Measurements from ENCODE around the gene MARVELD1. TPM values are rescaled to one million over a fixed set of nuclear protein-coding genes. Genes with fewer than 3 reads are reported as not detected.

Gene MARVELD1
- total and polyA plus RNA-seq, 3 donors from 2014 or later = 8.7 to 21.9 (median 13.6) TPM

DNA sequence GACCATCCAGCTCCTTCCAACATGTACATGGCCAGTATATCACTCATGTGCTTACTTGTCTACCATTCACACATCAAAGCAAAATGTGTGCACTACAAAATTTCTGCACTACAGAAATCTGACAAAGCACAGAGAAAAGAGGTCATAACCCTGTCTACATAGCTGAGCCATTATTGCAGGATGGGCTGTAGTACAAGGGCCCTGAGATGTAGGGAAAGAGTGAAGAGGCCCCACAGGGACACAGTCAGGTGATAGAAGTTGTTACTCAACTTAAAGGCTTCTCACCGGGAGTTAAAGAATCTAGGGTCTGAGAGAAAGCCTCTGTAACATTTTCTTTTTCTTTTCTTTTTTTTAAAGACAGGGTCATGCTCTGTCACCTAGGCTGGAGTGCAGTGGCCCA lies 44.0 kb upstream of the MARVELD1 start:
- H3K4me1 ChIP-seq = peaks cover 13% of the 10 kb centered on the region
- DNase-seq = no peak
- 70 to 93% methylated on average over 1 of the region's 1 CpG for WGBS, 2 donors
- H3K9me3 ChIP-seq = no peaks in the 10 kb centered on the region
- H3K27me3 ChIP-seq = no peaks in the 10 kb centered on the region
- TF ChIP-seq, protein P1, sequence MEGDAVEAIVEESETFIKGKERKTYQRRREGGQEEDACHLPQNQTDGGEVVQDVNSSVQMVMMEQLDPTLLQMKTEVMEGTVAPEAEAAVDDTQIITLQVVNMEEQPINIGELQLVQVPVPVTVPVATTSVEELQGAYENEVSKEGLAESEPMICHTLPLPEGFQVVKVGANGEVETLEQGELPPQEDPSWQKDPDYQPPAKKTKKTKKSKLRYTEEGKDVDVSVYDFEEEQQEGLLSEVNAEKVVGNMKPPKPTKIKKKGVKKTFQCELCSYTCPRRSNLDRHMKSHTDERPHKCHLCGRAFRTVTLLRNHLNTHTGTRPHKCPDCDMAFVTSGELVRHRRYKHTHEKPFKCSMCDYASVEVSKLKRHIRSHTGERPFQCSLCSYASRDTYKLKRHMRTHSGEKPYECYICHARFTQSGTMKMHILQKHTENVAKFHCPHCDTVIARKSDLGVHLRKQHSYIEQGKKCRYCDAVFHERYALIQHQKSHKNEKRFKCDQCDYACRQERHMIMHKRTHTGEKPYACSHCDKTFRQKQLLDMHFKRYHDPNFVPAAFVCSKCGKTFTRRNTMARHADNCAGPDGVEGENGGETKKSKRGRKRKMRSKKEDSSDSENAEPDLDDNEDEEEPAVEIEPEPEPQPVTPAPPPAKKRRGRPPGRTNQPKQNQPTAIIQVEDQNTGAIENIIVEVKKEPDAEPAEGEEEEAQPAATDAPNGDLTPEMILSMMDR (IDR thresholded peaks at IDR 0.05) = no peak
- no peak for TF ChIP-seq POLR2A (IDR thresholded peaks at IDR 0.05)
- H3K36me3 ChIP-seq (ENCODE audit: low read depth, missing control alignments) = no peaks in the 10 kb centered on the region
- intact Hi-C loops (cut with DNase I; ENCODE audit: low total_unique reads) = no loop called here
- no peak overlapping the region for H3K4me3 ChIP-seq
- no peak overlapping the region for H3K27ac ChIP-seq

DNA sequence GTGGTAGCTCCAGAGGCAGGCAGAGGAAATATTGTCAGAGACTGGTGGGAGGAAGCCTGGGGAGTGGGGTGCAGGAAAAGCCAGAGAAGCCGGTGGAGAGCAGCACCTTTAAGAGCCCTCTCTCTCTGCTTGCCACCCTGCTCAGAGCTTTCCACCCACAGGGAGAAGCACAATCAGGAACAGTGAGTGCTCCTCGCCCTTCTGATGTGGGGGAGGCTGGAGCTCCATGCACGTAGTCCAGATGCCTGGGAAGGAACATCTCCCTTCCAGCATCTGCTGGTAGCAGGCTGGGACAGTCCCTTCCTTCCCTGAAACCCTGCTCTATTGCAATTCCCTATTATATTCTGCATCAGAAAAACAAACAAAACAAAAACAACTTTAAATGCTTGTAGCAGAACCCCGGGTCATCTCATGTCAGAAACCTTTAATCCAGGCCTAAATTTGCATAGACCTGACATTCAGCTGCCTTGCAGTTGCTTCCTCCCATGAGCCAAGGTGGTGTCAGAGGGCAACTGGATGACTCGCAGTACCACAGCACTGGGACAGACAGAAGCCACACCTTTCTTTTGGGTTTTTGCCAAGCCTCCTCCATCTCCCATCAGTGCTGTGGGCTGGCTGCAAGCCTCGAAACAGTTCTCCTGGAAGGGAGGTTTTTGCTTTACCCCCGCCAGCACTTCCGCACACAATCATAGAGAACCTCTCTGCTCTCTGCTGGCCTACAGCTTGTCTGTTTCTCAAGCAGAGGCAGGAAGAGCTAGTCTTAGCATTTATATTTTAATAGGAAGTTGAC lies 39.6 kb upstream of the MARVELD1 start:
- TF ChIP-seq, protein P1 (IDR thresholded peaks at IDR 0.05) = no peak
- no peak for TF ChIP-seq POLR2A (IDR thresholded peaks at IDR 0.05)
- no peaks in the 10 kb centered on the region for H3K9me3 ChIP-seq
- intact Hi-C loops (cut with DNase I; ENCODE audit: low total_unique reads) = no loop called here
- peak overlapping the region; percentile 77 to 86 for H3K27ac ChIP-seq
- H3K4me1 ChIP-seq = peaks cover 25% of the 10 kb centered on the region
- no peak overlapping the region for H3K4me3 ChIP-seq
- DNase-seq = peak; percentile 86
- WGBS, 2 donors = 28 to 35% methylated on average over 7 to 8 of the region's 8 CpGs
- H3K27me3 ChIP-seq = no peaks in the 10 kb centered on the region
- no peaks in the 10 kb centered on the region for H3K36me3 ChIP-seq (ENCODE audit: low read depth, missing control alignments)

DNA sequence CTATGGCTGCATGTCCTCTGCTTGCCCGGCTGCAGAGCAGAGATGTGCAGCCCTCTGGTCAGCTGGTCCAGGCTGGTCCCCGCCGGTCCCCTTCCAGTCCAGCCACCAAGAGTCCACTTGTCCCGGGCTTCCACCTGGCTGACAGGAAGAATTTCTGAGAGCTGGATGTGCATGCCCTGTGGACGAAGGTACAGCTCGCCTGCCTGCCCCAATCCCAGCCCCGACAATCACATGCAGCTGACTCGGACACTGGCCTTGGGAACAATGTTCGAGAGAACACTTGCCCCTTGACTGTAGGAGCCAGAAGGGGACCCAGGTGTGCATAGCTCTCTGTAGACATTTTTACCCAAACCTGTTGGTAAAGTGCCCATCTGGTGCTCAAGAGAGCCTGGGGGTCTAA lies 38.3 kb upstream of the MARVELD1 start:
- Histone ChIP-seq H3K36me3 (ENCODE audit: low read depth, missing control alignments) (no peaks in the 10 kb centered on the region), H3K4me1 (peaks cover 25% of the 10 kb centered on the region), H3K27me3 (no peaks in the 10 kb centered on the region), H3K9me3 (no peaks in the 10 kb centered on the region), H3K27ac (peak overlapping the region; percentile 75 to 77), H3K4me3 (no peak overlapping the region)
- no peak for DNase-seq
- 64 to 80% methylated on average over 8 to 9 of the region's 9 CpGs for WGBS, 2 donors
- intact Hi-C loops (cut with DNase I; ENCODE audit: low total_unique reads) = no loop called here
- no peak for TF ChIP-seq POLR2A (IDR thresholded peaks at IDR 0.05)
- TF ChIP-seq, protein P1 (IDR thresholded peaks at IDR 0.05) = no peak

DNA sequence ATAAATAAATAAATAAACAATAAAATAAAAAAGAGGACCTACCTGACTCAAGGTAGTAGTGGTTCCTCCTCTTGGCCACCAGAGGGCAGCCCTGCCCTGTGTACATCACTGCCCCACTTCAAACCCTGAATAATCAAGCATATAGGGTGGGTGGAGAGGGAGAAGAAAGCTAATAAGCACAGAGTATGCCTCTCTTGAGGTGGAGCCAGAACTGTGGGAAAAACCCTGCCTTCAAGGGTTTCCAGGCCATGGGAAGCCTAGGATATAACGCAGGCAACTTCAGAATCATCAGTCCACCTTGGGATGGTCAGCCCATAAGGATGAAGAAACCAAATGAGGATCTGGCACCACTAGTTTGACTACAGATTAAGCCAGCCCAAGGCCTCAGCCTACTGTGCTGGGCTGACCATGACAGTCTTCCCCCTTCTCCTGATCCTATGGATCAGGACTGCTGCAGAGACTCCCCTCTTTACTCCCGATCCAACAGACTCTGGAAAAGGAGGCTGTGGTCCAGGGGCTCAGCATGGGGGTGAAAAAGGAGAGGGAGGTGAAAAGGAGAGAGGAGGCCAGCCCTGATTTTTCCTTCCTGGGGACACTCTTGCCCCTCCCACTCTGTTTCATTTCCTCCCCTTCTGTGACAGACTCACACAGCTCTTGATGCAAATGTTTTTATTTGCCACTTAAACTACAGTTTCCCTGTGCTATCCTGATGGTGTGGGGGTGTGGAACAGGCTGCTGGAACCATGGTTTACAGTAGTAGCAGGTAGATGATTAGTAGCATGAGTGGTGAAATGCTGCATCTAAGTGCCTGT lies 36.6 kb upstream of the MARVELD1 start:
- DNase-seq = peak; percentile 36
- no peaks in the 10 kb centered on the region for H3K36me3 ChIP-seq (ENCODE audit: low read depth, missing control alignments)
- intact Hi-C loops (cut with DNase I; ENCODE audit: low total_unique reads) = no loop called here

More for the DNA sequence above, 36.6 kb upstream of the MARVELD1 start:
- H3K9me3 ChIP-seq = no peaks in the 10 kb centered on the region
- 90% methylated on average over 2 of the region's 2 CpGs for WGBS, 2 donors
- peak overlapping the region in 1 of 2 donors; percentile 11 for H3K27ac ChIP-seq
- no peak overlapping the region for H3K4me3 ChIP-seq
- peaks cover 25% of the 10 kb centered on the region for H3K4me1 ChIP-seq
- no peaks in the 10 kb centered on the region for H3K27me3 ChIP-seq
- TF ChIP-seq, protein P1 (IDR thresholded peaks at IDR 0.05) = peak; percentile 59 to 95 (median 66)
- no peak for TF ChIP-seq POLR2A (IDR thresholded peaks at IDR 0.05)

Measured in testis (tissue), 3 donors.